CD4-positive, alpha-beta T cell treated with Interleukin-21 for 1 hour (primary cell): ENCODE measurements around the gene SLC11A1.

Source experiments
- DNase-seq: peaks from one replicate; pipeline ENCODE4 v3.0.0-alpha.2; 2020

The SLC11A1 gene

GRCh38 chr2:218395090-218395444 lies 13.0 kb downstream of the SLC11A1 start:
- no peak for DNase-seq

- DNase-seq: no peak
These were observed 13.4 kb downstream of the SLC11A1 start for GRCh38 chr2:218395456-218395825.

GRCh38 chr2:218395826-218396687 lies 14.0 kb downstream of the SLC11A1 start:
- peak; percentile 96 for DNase-seq

- peak; percentile 82 for DNase-seq
These were observed 14.8 kb downstream of the SLC11A1 start for GRCh38 chr2:218396688-218397462.

GRCh38 chr2:218397463-218397819 lies 15.4 kb downstream of the SLC11A1 start:
- no peak for DNase-seq

- DNase-seq: peak; percentile 71
These were observed 15.9 kb downstream of the SLC11A1 start for GRCh38 chr2:218397820-218398436.

- peak; percentile 76 for DNase-seq
These were observed 16.6 kb downstream of the SLC11A1 start for GRCh38 chr2:218398437-218399390.

GRCh38 chr2:218399391-218400166 lies 17.5 kb downstream of the SLC11A1 start, which contains the start of gene CTDSP1:
TSS of gene CTDSP1 (plus strand) at chr2:218399868. CDS start at chr2:218400091, 223 bp downstream.
- DNase-seq: peak; percentile 94

GRCh38 chr2:218400167-218400929 lies 18.3 kb downstream of the SLC11A1 start:
- DNase-seq: peak; percentile 50

GRCh38 chr2:218400930-218401881 lies 19.1 kb downstream of the SLC11A1 start:
- DNase-seq: no peak

GRCh38 chr2:218401890-218402289 lies 19.8 kb downstream of the SLC11A1 start:
- DNase-seq: no peak

GRCh38 chr2:218402491-218402901 lies 20.4 kb downstream of the SLC11A1 start:
- DNase-seq: no peak

- DNase-seq: no peak
These were observed 20.9 kb downstream of the SLC11A1 start for GRCh38 chr2:218402911-218403411.

GRCh38 chr2:218403810-218404209 lies 21.7 kb downstream of the SLC11A1 start:
- no peak for DNase-seq

GRCh38 chr2:218404351-218405085 lies 22.4 kb downstream of the SLC11A1 start:
- no peak for DNase-seq

GRCh38 chr2:218405086-218405745 lies 23.1 kb downstream of the SLC11A1 start:
- DNase-seq: no peak

- no peak for DNase-seq
These were observed 23.7 kb downstream of the SLC11A1 start for GRCh38 chr2:218405746-218406208.
